GM23248 (cell line): ENCODE results near the gene SLC22A5.

Experiments
- EZH2 ChIP-seq: fragments of 200-600 bp; sonication (generic); IDR thresholded peaks from 2 replicates; pipeline ENCODE4 v1.6.1; 2018; ENCODE audit warnings: antibody characterized with exemption, mild to moderate bottlenecking; ENCODE audit not compliant: insufficient read depth, poor library complexity, severe bottlenecking
- EZH2phosphoT487 ChIP-seq: fragments of 200-600 bp; sonication (generic); IDR thresholded peaks from 2 replicates; pipeline ENCODE4 v1.6.1; 2018; ENCODE audit warnings: antibody characterized with exemption, moderate library complexity, mild to moderate bottlenecking, low read depth; ENCODE audit not compliant: insufficient read depth

DNA sequence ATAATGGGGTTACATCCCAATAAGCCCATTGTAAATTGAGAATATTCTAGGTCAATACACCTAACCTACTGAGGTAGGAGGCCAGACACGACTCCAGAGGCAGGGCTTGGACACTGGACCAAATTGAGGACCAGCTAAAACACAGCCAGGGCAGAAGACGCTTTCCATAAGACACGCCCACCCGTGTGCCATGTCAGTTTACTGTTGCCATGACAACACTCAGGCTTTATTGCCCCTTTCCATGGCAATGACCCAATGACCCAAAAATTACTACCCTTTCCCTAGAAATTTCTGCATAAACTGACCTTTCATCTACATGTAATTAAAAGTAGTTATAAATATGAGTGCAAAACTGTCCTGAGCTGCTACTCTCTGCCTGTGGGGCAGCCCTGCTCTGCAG lies 43.8 kb upstream of the SLC22A5 start:
- no peak for TF ChIP-seq EZH2
- no peak for TF ChIP-seq EZH2phosphoT487
